HG02885 (cell line): ENCODE data around the gene GFY.
A peak's percentile ranks its signal among the peaks of the same experiment; 100 is the strongest.
"Not testable (repeated sequence)": the region's sequence is repeated elsewhere in the genome, so short reads cannot be mapped to it uniquely, and the experiment has no call there.

ENCODE experiments used
- ATAC-seq: cut with Tn5 transposase; IDR thresholded peaks from one replicate; pipeline ENCODE4 v1.9.1; 2021; ENCODE audit warnings: mild to moderate bottlenecking; ENCODE audit not compliant: unreplicated experiment, poor library complexity

The GFY gene

DNA sequence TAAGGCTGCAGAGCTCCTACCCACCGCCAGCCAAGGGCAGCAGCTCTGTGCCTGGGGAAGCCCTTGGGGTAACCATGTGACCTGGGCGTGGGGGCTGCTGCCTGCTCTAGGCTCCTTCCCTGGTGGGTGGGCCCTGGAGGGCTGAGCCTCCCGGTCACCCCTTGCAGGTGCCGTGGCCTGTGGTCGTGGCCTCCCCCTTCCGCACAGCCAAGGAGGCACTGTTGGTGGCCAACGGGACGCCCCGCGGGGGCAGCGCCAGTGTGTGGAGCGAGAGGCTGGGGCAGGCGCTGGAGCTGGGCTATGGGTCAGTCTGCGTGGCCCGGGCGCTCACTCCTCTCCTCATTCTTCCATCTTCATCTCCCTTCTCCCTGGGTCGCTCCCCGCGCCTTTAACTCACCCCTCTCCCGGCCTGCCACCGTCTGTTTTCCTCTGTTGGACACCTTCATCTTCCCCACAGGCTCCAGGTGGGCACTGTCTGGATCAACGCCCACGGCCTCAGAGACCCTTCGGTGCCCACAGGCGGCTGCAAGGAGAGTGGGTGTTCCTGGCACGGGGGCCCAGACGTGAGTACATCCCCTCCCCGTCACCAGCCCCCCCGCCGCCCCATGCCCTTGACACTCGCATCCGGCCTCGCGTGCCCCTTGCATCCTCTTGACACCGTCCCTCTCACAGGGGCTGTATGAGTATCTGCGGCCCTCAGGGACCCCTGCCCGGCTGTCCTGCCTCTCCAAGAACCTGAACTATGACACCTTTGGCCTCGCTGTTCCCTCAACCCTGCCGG is 39.0 kb downstream of the GFY start:
- no peak for ATAC-seq

DNA sequence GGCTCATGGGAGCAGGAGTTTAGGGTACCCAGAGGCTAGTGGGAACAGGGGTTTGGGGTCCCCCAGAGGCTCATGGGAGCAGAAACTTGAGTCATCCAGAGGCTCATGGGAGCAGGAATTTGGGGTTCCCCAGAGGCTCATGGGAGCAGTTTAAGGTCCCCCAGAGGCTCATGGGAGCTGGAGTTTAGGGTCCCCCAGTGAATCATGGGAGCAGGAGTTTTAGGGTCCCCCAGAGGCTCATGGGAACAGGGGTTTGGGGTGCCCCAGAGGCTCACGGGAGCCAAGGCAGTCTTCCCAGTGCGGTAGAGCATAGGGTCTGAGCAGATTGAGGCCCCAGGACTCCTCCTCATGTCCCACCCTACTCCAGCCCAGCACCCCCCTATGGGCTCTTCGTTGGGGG is 40.2 kb downstream of the GFY start:
- no peak for ATAC-seq

DNA sequence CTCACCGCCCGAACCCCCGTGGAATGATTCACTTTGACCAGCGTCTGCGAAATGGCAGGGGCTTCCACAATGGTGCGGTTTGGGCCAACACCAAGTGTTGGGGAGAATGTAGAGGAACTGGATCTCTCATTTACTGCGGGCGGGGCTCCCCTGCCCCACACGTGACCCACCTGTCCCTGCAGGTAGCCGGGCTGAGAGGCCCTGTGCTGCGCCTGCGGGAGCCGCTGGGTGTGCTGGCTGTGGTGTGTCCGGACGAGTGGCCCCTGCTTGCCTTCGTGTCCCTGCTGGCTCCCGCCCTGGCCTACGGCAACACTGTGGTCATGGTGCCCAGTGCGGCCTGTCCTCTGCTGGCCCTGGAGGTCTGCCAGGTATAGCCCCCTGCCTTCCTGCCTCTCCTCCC is 43.0 kb downstream of the GFY start:
- no peak for ATAC-seq

DNA sequence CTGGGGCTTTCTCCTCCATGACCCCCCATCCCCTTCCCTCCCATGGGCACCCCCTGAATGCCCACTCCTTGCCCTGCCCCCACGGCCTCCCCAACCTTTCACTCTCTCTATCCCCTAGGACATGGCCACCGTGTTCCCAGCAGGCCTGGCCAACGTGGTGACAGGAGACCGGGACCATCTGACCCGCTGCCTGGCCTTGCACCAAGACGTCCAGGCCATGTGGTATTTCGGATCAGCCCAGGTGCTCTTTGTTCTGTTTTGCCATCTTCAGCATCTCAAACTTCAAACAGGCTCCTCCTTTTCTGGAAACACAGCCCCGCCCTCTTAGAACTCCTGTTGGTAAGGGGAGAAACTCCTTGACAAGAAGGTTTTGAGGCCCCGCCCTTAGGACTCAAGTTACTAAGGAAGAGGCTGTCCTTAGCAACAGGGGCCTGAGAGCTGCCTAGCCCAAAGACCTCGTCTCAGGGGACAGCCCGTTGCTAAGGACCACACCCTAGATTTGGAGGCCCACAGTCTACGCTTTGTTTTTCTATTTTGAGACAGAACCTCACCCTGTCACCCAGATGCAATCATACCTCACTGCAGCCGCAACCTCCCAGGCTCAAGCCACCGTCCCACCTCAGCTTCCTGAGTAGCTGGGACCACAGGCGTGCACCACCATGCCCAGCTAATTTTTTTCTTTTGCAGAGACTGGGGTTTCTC is 43.7 kb downstream of the GFY start:
- ATAC-seq, result peak; percentile 69

DNA sequence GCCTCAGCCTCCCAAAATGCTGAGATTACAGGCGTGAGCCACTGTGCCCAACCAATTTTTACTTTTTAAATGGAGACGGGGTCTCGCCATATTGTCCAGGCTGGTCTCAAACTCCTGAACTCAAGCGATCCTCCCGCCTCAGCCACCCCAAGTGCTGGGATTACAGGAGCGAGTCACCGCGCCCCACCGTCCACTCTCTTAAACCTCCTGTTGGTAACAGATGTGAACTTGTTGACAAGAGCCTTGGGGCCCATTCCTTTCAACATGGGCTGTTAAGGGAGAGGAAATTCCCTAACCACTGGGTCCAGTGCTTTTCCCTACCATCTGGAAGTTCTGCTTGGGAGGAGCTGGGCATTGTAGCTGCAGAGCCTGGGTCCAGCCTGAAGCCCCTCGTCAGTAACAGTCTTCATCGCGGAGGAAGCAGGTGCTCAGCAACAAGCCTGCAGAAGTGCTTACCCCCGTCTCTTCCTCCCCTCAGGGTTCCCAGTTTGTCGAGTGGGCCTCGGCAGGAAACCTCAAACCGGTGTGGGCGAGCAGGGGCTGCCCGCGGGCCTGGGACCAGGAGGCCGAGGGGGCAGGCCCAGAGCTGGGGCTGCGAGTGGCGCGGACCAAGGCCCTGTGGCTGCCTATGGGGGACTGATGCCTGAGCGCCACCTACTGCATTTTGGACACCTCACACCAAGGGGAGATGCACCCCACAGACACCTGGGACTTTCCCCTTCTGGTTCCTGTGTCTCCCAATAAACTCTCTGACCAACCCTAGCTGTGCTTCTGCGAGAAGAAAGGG is 44.8 kb downstream of the GFY start:
- peak; percentile 58 for ATAC-seq

DNA sequence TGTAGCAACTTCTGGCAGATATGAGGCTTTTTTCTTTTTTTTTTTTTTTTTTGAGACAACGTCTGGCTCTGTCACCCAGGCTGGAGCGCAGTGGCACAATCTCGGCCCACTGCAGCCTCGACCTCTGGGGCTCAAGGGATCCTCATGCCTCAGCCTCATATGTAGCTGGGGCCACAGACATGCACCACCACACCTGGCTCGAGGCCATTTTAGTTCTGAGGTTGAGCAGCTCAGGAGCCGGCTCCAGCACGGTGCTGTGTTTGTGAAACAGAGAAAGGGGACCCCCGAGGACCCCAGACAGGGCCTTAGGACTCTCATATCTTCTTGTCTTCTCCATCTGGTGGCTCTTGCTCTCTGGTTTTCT is 45.4 kb downstream of the GFY start:
- ATAC-seq, result no peak

DNA sequence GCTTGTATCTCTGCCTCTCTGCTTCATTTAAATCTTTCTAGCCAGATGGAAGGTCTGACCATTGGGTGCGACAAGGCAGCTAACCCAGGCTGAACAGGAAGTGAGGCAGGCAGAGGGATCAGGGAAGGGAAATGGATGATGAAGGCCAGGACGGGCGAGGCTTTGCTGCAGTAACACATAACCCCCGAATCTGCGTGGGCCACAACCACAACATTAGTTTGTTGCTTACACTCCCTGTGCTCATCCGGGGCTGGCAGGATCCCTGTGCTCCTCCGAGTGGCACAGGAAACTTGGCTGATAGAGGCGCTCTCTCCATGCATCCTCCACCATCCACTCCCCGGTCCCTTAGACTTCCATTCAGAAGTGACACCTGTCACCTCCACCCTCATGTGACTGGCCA is 47.7 kb downstream of the GFY start:
- ATAC-seq, result no peak

DNA sequence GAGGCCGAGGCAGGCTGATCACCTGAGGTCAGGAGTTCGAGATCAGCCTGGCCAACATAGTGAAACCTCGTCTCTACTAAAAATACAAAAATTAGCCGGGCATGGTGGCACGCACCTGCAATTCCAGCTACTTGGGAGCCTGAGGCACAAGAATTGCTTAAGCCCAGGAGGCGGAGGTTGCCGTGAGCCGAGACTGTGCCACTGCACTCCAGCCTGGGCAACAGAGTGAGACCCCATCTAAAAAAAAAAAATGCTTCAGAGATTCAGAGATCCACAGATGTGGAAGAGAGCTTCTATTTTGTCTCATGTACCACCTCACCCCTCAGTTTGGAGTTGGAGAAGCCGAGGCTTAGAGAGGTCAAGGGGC is 48.3 kb downstream of the GFY start:
- ATAC-seq, result not testable (repeated sequence)

DNA sequence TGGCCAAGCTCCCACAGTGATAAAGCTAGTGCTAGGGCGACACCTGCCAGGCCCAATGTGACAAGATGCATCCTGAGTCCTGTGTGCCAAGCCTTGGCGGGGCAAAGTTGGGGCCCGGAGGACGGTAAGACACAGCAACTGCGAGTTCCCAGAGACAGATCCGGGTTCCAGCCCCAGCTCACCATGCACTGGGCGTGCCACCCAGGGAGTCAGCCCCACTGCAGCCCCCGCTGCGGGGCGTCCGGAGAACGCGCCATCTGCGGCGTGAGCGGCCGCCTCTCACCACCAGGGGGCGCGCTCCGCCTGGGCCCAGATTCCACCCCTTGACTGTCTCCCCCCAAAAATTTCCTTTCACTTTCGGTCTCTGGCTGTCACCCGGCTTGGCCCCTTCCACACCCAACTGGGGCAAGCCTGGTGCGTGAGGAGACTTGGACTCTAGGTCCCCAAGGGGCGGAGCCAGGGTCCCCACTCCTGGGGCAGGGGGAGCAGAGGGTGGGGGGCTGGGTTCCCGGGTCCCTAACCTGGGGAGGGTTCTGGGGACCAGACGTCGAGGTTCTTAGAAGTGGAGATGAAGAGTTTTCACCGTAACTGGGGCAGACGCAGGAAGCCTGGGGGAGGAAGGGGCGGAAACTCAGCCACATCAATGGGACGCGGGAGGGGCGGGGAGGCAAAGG is 48.8 kb downstream of the GFY start, which contains the start of gene FLT3LG:
Gene FLT3LG, plus strand, starts transcription at position 348 of the 674 bp plus-strand sequence. CDS start 425 bp downstream, outside the sequence.
- ATAC-seq, result peak; percentile 58

DNA sequence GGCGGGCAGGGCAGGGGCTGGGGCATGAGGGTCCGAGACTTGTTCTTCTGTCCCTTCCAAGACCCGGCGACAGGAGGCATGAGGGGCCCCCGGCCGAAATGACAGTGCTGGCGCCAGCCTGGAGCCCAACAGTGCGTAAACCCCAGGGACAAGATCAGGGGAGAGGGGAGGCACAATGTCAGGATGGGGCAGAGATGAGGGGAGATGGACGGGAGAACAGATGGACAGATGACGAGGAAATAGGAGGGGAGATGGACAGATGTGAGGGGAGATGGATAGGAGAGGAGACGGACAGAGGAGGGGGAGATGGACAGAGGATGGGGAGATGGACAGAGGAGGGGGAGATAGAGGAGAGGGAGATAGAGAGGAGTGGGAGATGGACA is 49.3 kb downstream of the GFY start:
- ATAC-seq, result no peak

DNA sequence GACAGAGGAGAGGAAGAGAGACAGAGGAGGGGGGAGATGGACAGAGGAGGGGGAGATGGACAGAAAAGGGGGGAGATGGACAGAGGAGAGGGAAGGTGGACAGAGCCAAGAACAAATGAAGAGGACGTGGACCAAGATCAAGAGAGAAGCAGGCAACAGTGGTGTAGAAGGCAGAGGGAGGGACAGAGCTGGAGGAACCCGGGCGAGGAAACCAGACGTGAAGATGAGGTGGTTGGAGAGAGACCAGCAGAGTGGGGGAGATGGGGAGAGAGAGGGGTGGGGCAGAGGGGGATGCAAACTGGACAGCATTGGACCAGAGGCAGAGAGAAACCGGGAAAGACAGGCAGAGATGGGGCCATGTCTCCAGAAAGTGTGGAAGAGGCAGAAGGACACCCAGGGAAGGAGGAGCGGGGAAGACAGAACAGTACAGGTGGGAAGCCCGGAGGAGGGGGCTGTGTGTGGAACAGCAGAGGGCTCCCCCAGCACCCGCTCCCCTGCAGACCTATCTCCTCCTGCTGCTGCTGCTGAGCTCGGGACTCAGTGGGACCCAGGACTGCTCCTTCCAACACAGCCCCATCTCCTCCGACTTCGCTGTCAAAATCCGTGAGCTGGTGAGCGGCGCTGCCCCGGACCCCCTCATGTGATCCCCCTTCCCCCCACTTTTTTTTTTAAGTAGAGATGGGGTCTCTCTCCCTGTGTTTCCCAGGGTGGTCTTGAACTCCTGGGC is 50.2 kb downstream of the GFY start:
- ATAC-seq, result no peak

DNA sequence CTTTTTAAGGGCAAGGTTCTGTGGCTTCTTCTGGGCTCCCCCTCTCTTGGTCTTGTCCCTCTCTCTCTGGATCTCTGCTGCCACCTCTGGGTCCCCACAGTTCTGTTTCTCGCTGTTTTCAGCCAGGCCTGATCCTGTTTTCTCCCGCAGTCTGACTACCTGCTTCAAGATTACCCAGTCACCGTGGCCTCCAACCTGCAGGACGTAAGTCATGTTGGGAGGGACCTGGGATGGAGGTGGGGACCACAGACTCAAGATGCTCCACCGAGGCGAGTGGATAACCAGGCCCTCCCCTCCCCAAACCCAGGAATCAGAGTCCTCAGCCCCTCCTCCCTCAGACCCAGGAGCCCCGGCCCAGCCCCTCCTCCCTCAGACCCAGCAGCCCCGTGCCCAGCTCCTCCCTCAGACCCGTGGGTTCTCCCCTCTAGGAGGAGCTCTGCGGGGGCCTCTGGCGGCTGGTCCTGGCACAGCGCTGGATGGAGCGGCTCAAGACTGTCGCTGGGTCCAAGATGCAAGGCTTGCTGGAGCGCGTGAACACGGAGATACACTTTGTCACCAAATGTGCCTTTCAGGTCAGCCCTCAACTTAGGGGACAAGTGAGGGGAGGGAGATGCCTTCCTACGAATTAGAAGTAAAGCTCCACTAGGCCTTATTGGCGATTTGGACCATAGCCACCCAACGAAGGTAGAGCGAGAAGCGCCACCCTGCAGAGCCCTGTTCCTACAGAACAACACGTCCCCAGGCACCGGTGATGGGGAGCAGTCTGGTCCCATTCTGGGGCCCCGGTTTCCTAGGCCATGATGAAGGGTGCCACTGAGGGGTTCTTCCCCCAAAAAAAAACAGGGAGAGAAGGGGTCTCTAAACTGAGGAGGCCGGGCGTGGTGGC is 51.0 kb downstream of the GFY start:
- ATAC-seq, result no peak
